T-cell (primary cell): Measurements from ENCODE around the gene XXYLT1. TPM values are rescaled to one million over a fixed set of nuclear protein-coding genes. Genes with fewer than 3 reads are reported as not detected.
A peak's percentile ranks its signal among the peaks of the same experiment; 100 is the strongest.

Source experiments
- ATAC-seq, 4 experiments: fragments of 200-7000 bp in 3 of 4; fragments of 150-1000 bp in 1 of 4; cut with Tn5 transposase; replicated peaks in 1 of 4; 1 replicate in 3 of 4; 2 replicates in 1 of 4; pipeline ENCODE4 v1.10.0; 2021; ENCODE audit warnings: moderate library complexity in 3 of 4, mild to moderate bottlenecking in 2 of 4, moderate number of reproducible peaks in 1 of 4
- CTCF ChIA-PET, 2 donors: fragments of 300-600 bp; sonication (Branson Sonifier 250); formaldehyde crosslinking; loops; one replicate each; lab custom pipeline; 2022; ENCODE audit warnings: antibody characterized with exemption in 2 of 2; lab: Charles Lee
- POLR2A ChIA-PET, 2 donors: fragments of 300-600 bp; sonication (Branson Sonifier 250); formaldehyde crosslinking; loops; one replicate each; lab custom pipeline; 2022; ENCODE audit warnings: antibody characterized with exemption in 2 of 2; lab: Charles Lee
- DNase-seq, 35 experiments: peaks; one replicate each; pipeline versions ENCODE4 v3.0.0 to v3.0.0-alpha.2; 2013 to 2023
- H3K27ac ChIP-seq: one replicate; pipeline ENCODE4 v1.5.1; 2013; ENCODE audit warnings: low read length
- H3K27me3 ChIP-seq, 2 experiments: replicated peaks in 1 of 2; 1 replicate in 1 of 2; 2 replicates in 1 of 2; pipeline versions ENCODE4 v1.6.1 to v1.7.0; 2013; ENCODE audit warnings: low read length in 1 of 2, mixed read lengths in 1 of 2; ENCODE audit not compliant: control insufficient read depth in 2 of 2, insufficient read depth in 2 of 2; ENCODE audit errors: extremely low read depth in 1 of 2
- H3K36me3 ChIP-seq, 2 donors: 1 replicate in 1 of 2; 2 replicates in 1 of 2; pipeline versions ENCODE4 v1.6.1 to v1.7.0; 2013; ENCODE audit warnings: low read length in 1 of 2; ENCODE audit not compliant: control insufficient read depth in 2 of 2, insufficient read depth in 1 of 2; ENCODE audit errors: extremely low read depth in 1 of 2
- H3K4me1 ChIP-seq, 2 experiments: 1 replicate in 1 of 2; 2 replicates in 1 of 2; pipeline versions ENCODE4 v1.6.1 to v1.7.0; 2013; ENCODE audit warnings: low read length in 2 of 2, mixed read lengths in 1 of 2; ENCODE audit not compliant: insufficient read depth in 2 of 2, control insufficient read depth in 1 of 2; ENCODE audit errors: extremely low read depth in 1 of 2
- H3K4me3 ChIP-seq, 2 donors: 1 replicate in 1 of 2; 2 replicates in 1 of 2; pipeline versions ENCODE4 v1.5.1 to v1.7.0; 2013; ENCODE audit warnings: mild to moderate bottlenecking in 2 of 2, low read length in 1 of 2, moderate library complexity in 1 of 2; ENCODE audit not compliant: control insufficient read depth in 1 of 2; ENCODE audit errors: extremely low read depth in 1 of 2
- H3K9me3 ChIP-seq: 2 replicates; pipeline ENCODE4 v1.7.0; 2013
- H3K27ac Mint-ChIP-seq, 2 donors: one replicate each; pipeline ENCODE4 v1.8.0; 2020 to 2021; ENCODE audit warnings: mild to moderate bottlenecking in 2 of 2, mixed read lengths in 2 of 2
- H3K27me3 Mint-ChIP-seq, 2 donors: one replicate each; pipeline ENCODE4 v1.8.0; 2021 to 2022; ENCODE audit warnings: mixed read lengths in 2 of 2
- H3K36me3 Mint-ChIP-seq: one replicate; pipeline ENCODE4 v1.8.0; 2021; ENCODE audit warnings: mixed read lengths
- H3K4me1 Mint-ChIP-seq, 3 donors: one replicate each; pipeline ENCODE4 v1.8.0; 2020 to 2022; ENCODE audit warnings: mixed read lengths in 3 of 3, mild to moderate bottlenecking in 1 of 3
- H3K4me3 Mint-ChIP-seq, 3 donors: one replicate each; pipeline ENCODE4 v1.8.0; 2020 to 2022; ENCODE audit warnings: mild to moderate bottlenecking in 3 of 3, mixed read lengths in 3 of 3, moderate library complexity in 3 of 3
- H3K9me3 Mint-ChIP-seq, 3 donors: one replicate each; pipeline ENCODE4 v1.8.0; 2020 to 2022; ENCODE audit warnings: mixed read lengths in 3 of 3
- WGBS: methylation state at CpG from one replicate; pipeline ENCODE4 v1.1.5; 2013; ENCODE audit warnings: missing lambda C conversion rate; ENCODE audit not compliant: insufficient coverage; 5-methylcytosine and 5-hydroxymethylcytosine counted together
- total RNA-seq, 35 experiments: library from RNA in 6 of 35; stranded (reverse) in 6 of 35; fragments of 120-200 nt in 1 of 35; gene quantifications; one replicate each; pipeline versions ENCODE4 v1.2.1 to v1.2.4 and lab custom pipeline; 2013 to 2026

XXYLT1 gene
- total RNA-seq, 5 donors from 2014 or later (not counting 1 experiment from before 2014, with no cell fraction given), result 4.6 to 9.1 (median 5.7) TPM

DNA sequence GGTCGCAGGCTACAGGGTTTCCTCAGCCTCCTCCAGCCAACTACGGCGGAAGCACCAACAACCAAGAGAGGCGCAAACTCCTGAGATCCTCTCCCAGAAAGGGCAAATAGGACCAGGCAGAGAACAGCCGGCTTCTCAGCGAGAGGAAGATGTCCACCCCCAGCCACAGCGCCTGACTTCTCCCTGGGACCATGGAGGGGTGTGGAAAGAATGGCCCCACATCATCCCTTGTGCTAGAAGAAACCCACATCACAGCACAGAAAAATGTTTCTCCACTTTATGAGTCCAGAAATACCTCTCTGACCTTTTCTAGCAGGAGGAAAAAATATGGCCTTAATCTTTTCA lies 105.7 kb downstream of the XXYLT1 start:
- POLR2A ChIA-PET, result no interaction called here
- ATAC-seq (no peak), DNase-seq (no peak)
- Histone ChIP-seq H3K27ac (no peak overlapping the region), H3K27me3 (no peaks in the 10 kb centered on the region), H3K4me3 (no peak overlapping the region), H3K9me3 (no peaks in the 10 kb centered on the region), H3K36me3 (no peaks in the 10 kb centered on the region), H3K4me1 (peaks cover 7 to 23% of the 10 kb centered on the region in 2 experiments)
- Mint-ChIP-seq H3K27me3 (no peaks in the 10 kb centered on the region), H3K36me3 (no peaks in the 10 kb centered on the region), H3K4me3 (no peak overlapping the region), H3K27ac (no peak overlapping the region), H3K4me1 (peaks cover 26 to 33% (median 28%) of the 10 kb centered on the region in 3 donors), H3K9me3 (no peaks in the 10 kb centered on the region)
- CTCF ChIA-PET, result no interaction called here
- whole genome bisulfite sequencing, result no CpG with 5 or more reads among the region's 7 CpGs

DNA sequence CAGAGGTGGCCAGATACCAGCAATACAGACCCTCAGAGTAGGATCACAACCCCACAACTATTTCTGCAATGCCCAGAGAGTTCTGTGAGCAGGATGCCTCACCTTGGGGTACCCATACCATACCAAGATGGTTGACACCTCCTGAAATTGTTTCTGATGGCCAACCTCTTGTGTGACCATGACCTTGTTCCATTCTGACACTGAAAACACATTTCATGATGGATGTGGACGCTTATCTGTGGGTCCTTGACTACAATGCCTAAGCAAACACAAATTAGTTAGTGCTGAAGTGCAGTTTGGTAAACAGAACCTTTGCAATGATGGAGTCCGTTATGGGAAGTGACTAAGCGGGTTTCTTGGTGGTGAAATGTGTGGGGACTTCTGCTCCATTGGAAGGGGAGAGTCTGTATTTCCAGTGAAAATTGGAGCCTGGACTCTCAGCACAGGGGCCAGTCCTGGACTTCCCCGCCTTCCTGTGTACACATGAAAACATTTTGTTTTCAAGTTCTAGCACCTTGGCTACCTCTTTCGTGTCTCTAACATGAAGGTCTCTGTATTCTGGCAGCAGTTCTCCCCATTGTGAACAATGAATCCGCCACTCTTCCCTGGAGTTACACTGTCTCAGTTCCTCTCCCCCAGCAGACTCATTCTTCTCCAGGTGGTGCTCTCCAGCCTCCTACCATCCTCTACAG lies 106.2 kb downstream of the XXYLT1 start:
- Histone ChIP-seq H3K27ac (no peak overlapping the region), H3K9me3 (no peaks in the 10 kb centered on the region), H3K27me3 (no peaks in the 10 kb centered on the region), H3K36me3 (no peaks in the 10 kb centered on the region), H3K4me3 (no peak overlapping the region), H3K4me1 (peaks cover 7 to 23% of the 10 kb centered on the region in 2 experiments)
- Mint-ChIP-seq H3K36me3 (no peaks in the 10 kb centered on the region), H3K4me3 (no peak overlapping the region), H3K27ac (no peak overlapping the region), H3K9me3 (no peaks in the 10 kb centered on the region), H3K27me3 (no peaks in the 10 kb centered on the region), H3K4me1 (peaks cover 26 to 38% (median 28%) of the 10 kb centered on the region in 3 donors)
- 91% methylated on average over 4 of the region's 6 CpGs for WGBS
- ATAC-seq (no peak), DNase-seq (no peak)
- ChIA-PET POLR2A (no interaction called here), CTCF (no interaction called here)

DNA sequence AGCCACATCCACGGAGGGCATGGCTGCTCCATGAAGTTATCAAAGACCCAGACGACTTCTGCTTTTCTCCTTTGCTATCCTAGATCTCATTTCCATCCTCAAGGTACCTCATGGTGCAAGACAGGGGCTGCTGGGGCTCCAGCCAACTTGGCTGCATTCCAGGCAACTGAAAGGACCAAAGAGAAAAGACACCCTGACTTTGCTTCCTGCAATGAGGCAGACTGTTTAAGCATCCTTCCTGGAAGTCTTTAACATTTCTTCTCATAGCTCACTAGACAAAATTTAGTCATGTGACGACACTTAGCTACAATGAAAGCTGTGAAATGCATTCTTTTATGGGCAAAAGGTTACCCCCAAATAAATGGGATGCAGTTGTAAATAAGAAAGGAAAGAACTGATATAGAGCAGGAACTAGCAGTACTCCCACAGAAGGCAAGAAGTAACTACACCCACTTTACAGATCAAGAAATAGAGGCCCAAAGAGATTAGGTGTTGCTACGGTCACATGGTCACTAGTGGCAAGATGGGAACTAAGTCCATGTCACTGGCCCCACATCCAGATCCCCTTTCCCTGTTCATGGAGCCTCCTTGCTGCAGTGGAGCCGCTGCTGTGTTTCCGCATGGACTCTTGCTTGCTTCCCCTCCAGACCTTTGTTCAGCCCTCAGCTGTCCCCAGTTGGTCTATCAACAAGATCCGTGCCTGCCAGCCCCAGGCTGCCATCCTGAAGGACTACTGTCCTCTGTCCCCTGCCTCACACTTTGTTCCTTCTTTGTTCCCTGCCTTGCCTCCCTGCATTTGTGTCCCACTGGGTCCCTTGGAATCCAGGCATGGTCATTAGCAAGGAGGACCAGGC lies 107.0 kb downstream of the XXYLT1 start:
- no peak overlapping the region for H3K4me3 Mint-ChIP-seq

DNA sequence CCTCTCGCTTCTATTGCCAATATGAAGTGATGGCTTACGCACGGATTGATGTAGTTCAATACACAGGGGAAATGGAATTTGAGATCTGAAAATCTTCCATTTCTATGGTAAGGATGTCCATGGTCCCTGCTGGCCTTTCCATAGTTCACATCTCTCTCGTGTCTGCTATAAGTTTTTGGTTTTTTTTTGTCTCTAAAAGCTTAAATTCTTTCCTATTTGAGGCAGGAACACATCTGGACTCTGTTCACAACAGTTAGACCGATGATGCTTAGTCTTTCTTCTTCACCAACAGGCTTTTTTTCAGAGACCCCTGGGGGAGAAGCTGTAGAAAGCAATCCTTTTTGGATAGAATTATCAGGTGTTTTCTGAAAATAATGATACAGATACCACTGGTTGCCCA lies 108.1 kb downstream of the XXYLT1 start:
- CTCF ChIA-PET, result no interaction called here
- Histone ChIP-seq H3K4me3 (no peak overlapping the region), H3K36me3 (no peaks in the 10 kb centered on the region), H3K27me3 (no peaks in the 10 kb centered on the region), H3K4me1 (peaks cover 7 to 23% of the 10 kb centered on the region in 2 experiments), H3K27ac (peak overlapping the region; percentile 54), H3K9me3 (no peaks in the 10 kb centered on the region)
- DNase-seq (no peak), ATAC-seq (no peak)
- Mint-ChIP-seq H3K9me3 (no peaks in the 10 kb centered on the region), H3K4me1 (peaks cover 28 to 41% (median 32%) of the 10 kb centered on the region in 3 donors), H3K27me3 (no peaks in the 10 kb centered on the region), H3K4me3 (no peak overlapping the region), H3K27ac (peak overlapping the region; percentile 65 to 86), H3K36me3 (no peaks in the 10 kb centered on the region)
- POLR2A ChIA-PET, result no interaction called here
- no CpG with 5 or more reads among the region's 5 CpGs for WGBS

More for the DNA sequence above, 107.0 kb downstream of the XXYLT1 start:
- peaks cover 26 to 41% (median 28%) of the 10 kb centered on the region in 3 donors for H3K4me1 Mint-ChIP-seq
- POLR2A ChIA-PET, result no interaction called here
- Histone ChIP-seq H3K9me3 (no peaks in the 10 kb centered on the region), H3K36me3 (no peaks in the 10 kb centered on the region), H3K27me3 (no peaks in the 10 kb centered on the region), H3K27ac (no peak overlapping the region), H3K4me3 (no peak overlapping the region), H3K4me1 (peaks cover 7 to 23% of the 10 kb centered on the region in 2 experiments)
- H3K36me3 Mint-ChIP-seq, result no peaks in the 10 kb centered on the region
- H3K27ac Mint-ChIP-seq, result peak overlapping the region in 1 of 2 donors; percentile 86
- DNase-seq (no peak), ATAC-seq (no peak)
- no peaks in the 10 kb centered on the region for H3K27me3 Mint-ChIP-seq
- 97% methylated on average over 6 of the region's 7 CpGs for WGBS
- H3K9me3 Mint-ChIP-seq, result no peaks in the 10 kb centered on the region
- CTCF ChIA-PET, result no interaction called here

GRCh38 chr3:195162033-195162669 lies 108.8 kb downstream of the XXYLT1 start:
- POLR2A ChIA-PET, result no interaction called here
- no peak overlapping the region for H3K4me3 Mint-ChIP-seq
- no peaks in the 10 kb centered on the region for H3K9me3 Mint-ChIP-seq

DNA sequence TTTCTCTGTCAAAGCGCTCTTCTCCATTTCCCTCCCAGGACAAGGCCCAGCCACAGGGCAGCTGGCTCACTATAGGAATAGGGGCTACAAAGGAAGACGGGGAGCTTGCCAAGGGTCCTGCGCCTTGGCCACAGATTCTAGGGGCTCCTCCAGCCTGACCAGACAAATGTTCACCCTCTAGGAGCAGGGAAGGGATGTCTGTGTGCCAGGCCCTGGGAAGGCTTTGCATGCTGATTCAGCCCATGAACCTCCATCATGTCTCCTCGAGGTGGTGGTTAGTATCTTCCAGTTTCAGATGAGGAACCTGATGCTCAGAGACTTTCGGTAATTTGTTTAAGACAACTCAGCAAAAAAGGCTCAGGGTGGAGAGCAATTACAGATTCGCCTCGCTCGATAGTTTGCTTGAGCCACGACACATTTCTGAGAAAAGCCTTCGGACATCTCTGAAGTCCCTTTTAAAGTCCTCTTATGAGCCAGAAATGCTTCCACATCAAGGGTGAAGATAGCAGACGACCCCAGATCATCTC lies 110.0 kb downstream of the XXYLT1 start:
- CTCF ChIA-PET, result no interaction called here
- POLR2A ChIA-PET, result no interaction called here

More at GRCh38 chr3:195162033-195162669, 108.8 kb downstream of the XXYLT1 start:
- H3K4me1 Mint-ChIP-seq, result peaks cover 34 to 46% (median 37%) of the 10 kb centered on the region in 3 donors
- peak in 7 of 35 experiments; percentile 4 to 32 (median 15) for DNase-seq
- no peaks in the 10 kb centered on the region for H3K36me3 Mint-ChIP-seq
- H3K27me3 Mint-ChIP-seq, result no peaks in the 10 kb centered on the region
- peaks cover 7 to 23% of the 10 kb centered on the region in 2 experiments for H3K4me1 ChIP-seq
- H3K27ac ChIP-seq, result peak overlapping the region; percentile 54
- no peaks in the 10 kb centered on the region for H3K27me3 ChIP-seq
- H3K27ac Mint-ChIP-seq, result peak overlapping the region; percentile 65 to 86
- no peaks in the 10 kb centered on the region for H3K36me3 ChIP-seq
- peak; percentile 48 to 76 (median 62) for ATAC-seq
- no peaks in the 10 kb centered on the region for H3K9me3 ChIP-seq
- no peak overlapping the region for H3K4me3 ChIP-seq
- CTCF ChIA-PET, result interaction anchor here in 1 of 2 donors (0.7 kb wide), 1 partner anchor 536 kb away, joined by 3 read pairs; no protein-coding TSS in a partner anchor
- WGBS, result 52% methylated on average over 8 of the region's 15 CpGs

More for the DNA sequence above, 110.0 kb downstream of the XXYLT1 start:
- Histone ChIP-seq H3K4me1 (peaks cover 7 to 23% of the 10 kb centered on the region in 2 experiments), H3K4me3 (no peak overlapping the region), H3K27ac (no peak overlapping the region), H3K9me3 (no peaks in the 10 kb centered on the region), H3K27me3 (no peaks in the 10 kb centered on the region), H3K36me3 (no peaks in the 10 kb centered on the region)
- no peak for DNase-seq
- peaks cover 35 to 46% (median 41%) of the 10 kb centered on the region in 3 donors for H3K4me1 Mint-ChIP-seq
- ATAC-seq, result no peak
- H3K27me3 Mint-ChIP-seq, result no peaks in the 10 kb centered on the region
- peaks cover 3% of the 10 kb centered on the region for H3K36me3 Mint-ChIP-seq
- H3K9me3 Mint-ChIP-seq, result no peaks in the 10 kb centered on the region
- no peak overlapping the region for H3K4me3 Mint-ChIP-seq
- H3K27ac Mint-ChIP-seq, result no peak overlapping the region
- 79% methylated on average over 7 of the region's 11 CpGs for WGBS
